HL-60/S4 (cell line): Measurements from ENCODE around the gene SYT12.

Experiments used
- in situ Hi-C: fragments of 300-500 bp; cut with MboI; formaldehyde crosslinking; loops from 2 replicates; pipeline ENCODE4 v1.14.3; 2022; ENCODE audit warnings: low sequenced_read_pairs

SYT12 gene

GRCh38 chr11:67098799-67099429, 76.0 kb downstream of the SYT12 start:
- in situ Hi-C loops = no loop called here

- in situ Hi-C loops = no loop called here
Observed at GRCh38 chr11:67099831-67100324, 76.9 kb downstream of the SYT12 start.
